Umbilical cord (tissue), 2 donors: Measurements from ENCODE around the gene CAPN5. TPM values are rescaled to one million over a fixed set of nuclear protein-coding genes. Genes with fewer than 3 reads are reported as not detected.

Experiments used
- DNase-seq: peaks from one replicate; pipeline ENCODE4 v3.0.0-alpha.2; 2015; ENCODE audit warnings: low spot score
- total RNA-seq: library from RNA; depleted of rRNA; stranded (reverse); fragments of >200 nt; gene quantifications from one replicate; pipeline ENCODE4 v1.2.3, GENCODE V29; 2014; ENCODE audit warnings: low replicate concordance; ENCODE audit not compliant: insufficient read depth

CAPN5 gene
- total RNA-seq, 1 donor from 2014 or later: 2.4 TPM

DNA sequence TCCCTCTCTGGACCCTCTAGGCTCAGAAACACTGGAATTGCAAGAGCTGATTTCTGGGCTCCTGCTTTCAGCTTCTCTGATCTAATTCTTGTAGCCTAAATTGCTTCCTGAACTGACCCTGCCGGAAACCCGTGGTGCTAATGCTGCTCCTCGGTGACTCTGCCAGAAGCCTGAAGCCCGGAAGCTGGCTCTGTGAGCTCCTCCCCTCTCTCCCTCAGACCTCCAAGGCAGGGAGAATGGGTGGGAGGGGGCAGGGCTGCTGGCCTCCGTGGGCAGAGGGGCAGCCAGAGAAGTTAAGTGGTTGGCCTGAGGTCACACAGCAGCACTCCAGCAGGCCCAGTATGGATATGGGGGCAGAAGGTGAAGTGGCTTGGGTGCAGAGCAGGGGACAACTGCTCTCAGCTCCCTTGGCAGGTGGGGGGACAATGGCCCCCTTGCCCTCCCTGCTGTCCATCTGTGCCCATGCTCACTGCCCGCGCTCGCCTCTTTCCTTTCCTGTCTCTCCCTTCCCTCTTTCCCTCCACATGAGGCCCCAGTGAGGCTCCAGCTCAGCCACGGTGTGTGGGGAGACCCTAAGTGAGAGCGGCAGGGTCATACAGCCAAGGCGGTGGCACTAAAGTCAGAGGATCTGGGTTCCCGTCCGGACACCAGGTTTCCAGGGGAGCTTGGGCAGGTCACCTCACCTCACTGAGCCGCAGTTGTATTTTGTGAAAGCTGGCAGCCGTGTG is 16.2 kb downstream of the CAPN5 start:
- no peak for DNase-seq

DNA sequence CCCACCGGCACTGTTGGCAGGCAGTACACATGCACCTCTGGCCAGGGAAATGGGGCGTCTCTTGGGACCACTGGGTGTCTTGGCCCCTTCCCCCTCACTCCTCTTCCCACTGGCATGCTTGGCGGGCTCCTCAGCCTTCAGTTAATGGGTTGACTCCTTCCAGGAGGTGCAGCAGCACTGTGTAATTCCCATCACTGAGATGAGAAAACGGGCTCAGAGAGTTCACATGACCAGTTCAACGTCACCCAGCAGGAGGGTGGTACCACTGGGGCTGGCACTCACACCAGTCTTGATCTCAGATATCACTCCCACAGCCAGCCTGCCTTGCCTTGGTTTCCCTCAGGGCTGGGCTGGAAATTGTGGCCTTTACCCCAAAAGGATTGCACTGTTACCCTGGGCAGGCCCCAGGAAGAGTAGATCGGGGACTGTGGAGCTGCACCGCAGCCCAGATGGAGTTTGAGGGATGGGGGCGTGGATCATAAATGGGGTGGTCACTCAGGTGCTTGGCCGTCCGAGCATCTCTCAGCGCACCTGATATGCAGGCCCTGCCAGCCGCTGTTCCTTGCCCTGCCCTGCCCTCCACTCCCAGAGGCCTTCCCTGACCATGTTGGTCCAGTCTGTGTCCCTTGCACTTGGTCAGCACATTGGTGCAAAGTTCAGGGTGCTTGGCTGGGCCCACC is 16.9 kb downstream of the CAPN5 start:
- no peak for DNase-seq

DNA sequence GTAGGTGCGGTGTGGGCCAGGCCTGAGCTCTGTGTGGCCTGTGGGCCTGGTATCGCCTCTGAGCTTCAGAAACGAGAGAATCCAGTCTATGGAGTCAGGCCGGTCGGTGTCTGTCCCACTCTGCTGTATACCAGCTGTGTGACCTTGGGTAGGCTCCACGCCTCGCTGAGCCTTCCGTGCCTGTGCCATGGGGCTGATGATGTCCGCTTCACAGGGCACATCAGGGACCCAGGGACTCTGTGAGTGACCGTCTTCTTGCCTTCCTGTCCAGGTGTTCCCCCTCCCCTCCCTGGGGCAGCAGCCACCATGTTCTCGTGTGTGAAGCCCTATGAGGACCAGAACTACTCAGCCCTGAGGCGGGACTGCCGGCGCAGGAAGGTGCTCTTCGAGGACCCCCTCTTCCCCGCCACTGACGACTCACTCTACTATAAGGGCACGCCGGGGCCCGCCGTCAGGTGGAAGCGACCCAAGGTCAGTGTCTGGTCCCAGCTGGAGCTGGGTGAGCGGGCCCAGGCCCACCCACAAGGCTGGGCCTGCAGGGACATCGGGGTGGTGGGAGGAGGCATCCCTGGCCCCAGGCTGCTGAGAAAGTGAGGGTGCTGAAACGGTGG is 17.9 kb downstream of the CAPN5 start:
- no peak for DNase-seq

DNA sequence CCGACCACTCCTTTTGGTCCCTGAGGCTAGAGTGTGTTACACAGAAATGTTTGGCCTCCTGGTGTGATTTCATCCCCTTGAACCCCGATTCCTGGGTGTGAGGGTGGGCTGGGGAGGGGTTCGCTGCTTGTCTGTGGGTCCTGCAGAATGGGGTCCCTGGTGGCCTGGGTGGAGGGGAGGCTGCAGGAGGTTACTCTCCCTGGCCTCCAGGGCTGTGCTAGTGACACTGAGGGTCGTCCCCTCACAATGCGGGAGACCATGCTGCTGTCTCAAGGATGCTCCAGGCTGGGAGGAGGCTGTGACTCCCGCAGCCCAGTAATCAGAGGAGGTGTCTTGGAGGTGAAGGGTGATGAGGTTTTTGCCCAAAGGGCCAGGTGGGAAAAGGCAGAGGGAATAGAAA is 18.9 kb downstream of the CAPN5 start:
- no peak for DNase-seq

DNA sequence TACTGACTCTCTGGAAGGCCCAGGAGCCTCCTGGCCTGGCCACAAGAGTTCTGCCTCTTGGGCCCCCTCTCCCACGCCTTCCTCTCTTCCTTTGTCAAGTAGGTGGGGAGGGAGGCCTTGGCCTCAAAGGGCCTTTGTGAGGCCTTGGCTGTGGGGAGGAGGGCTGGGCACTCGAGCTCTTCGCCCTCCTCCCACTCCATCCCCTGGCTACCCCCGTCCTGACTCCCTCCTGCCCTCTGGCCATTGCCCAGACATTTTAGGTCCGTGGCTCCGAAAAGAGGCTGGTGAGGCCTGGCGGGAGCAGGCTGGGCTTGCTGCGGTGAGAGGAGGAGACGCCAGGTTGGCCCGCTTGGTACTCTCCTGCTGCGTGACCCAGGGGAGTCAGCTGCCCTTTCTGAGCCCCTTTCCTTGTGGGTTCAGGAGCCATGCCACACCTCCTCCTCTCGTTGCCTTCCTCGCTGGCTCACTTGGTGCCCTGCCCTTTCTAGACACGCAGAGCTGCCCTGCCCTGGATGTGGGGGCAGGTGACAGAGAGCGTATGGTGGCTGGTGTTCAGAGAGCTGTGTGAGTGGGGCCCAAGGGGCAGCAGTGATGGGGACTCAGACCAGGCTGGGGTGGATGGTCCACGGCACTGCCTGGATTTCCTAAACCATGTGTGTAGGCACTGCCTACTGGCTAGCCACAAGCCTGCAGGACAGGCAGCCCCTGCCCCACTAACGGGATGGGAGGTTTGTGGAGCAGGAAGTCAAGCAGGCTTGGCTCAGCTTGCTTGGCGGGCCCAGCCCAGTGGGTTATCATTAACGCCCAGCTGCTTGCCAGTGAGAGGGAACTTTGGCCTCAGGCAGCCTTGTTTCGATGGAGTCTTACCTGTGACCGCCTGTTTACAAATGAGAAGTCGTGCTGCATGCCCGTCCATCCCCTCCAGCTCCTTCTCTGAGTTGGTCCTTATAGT is 20.0 kb downstream of the CAPN5 start:
- no peak for DNase-seq

DNA sequence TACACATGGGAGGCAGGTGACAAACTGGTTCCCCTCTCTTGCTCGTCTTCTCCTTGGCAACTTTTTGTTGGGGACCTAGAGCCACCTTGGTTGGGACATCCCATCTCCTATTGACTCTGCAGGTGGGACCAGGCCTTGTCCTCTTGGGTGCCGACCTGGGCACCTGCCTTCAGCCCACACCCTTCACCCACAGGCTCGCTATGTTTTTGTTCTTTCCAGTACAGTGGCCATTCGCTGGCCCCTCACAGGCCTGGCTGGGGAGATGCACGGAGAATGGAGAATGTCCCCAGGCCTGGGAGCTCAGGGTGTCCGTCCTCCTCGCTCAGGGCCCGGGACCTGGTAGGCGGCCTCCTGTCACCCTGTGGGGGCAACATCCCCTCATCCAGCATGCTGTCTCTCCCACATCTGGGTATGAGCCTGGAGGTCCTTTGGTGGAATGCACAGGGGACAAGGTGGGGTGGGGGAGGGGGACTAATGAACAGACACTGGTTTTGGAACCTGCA is 21.0 kb downstream of the CAPN5 start:
- no peak for DNase-seq

DNA sequence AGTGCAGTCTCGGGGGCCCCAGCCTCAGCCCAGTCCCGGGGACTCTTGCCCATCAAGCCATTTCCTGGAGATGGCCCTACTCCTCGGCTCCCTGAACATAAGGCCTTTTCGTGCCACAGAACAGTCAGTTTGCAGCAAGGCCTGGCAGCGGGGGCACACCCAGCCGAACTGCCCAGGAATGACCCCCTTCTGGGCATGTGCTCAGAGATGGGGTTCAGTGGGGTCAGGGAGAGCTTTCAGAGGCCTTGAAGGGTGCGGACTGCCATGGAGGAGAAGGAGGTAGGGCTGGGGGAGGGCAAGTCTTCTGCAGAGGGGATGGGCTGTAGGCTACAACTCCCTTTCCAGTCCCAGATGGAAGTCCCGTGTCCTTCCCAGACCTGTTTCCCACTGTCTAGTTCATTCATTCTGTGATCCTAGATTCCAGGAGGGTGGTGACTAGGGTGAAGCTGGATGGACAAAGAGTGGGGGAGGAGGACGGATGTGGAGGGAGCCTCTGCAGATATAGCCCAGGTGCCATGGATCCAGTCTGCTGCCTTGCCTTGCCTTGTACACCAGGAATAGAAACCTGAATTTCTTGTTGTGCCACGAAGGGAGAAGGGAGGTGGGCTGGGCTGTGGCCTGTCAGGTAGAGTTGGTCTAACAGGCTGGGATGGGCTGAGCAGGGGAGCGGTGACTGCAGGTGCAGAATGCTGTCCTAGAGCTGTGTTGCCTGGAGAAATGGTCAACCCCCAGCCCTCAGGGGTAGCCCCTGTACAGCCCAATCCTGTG is 21.6 kb downstream of the CAPN5 start:
- DNase-seq: peak; percentile 67

DNA sequence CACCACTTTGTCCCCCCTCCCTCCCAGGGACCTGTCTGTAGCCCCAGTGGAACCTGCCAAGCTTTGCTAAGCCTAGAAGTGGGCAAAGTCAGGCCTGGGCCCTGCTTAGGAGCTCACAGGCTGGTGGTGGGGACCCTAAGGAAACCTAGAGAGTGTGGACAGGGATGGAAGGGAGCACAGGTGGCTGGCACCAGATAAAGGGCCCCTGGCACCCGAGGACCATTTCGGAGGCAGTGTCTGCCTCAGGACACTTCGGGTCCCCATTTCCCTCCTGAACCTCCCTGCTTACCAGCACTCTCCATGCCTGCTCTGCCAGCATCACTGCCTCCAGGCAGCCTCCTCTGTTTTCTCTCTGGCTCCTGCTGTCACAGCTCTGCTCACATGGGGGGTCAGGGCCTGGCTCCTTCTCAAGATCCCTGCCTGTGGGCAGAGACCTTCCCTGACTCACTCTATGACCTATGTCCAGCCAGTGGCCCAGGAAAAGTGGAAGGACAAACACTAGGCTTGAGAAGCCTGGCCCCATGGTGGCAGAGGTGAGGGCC is 22.3 kb downstream of the CAPN5 start:
- DNase-seq: no peak

DNA sequence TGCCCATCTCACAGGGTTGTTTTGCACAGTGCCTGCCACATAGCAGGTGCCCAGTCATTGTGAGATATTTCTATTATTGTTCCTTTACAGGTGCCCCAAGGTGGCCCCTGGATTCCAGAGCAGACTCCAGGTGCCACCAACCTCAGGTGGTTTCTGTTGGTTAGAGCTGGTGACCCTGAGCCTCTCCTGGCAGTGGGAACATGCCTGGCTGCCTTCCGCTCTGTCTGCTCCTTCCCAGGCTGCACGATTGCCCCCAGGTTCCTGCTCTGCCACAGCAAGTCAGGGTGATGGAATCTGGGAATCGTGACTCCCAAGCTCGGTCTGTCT is 23.2 kb downstream of the CAPN5 start:
- no peak for DNase-seq

DNA sequence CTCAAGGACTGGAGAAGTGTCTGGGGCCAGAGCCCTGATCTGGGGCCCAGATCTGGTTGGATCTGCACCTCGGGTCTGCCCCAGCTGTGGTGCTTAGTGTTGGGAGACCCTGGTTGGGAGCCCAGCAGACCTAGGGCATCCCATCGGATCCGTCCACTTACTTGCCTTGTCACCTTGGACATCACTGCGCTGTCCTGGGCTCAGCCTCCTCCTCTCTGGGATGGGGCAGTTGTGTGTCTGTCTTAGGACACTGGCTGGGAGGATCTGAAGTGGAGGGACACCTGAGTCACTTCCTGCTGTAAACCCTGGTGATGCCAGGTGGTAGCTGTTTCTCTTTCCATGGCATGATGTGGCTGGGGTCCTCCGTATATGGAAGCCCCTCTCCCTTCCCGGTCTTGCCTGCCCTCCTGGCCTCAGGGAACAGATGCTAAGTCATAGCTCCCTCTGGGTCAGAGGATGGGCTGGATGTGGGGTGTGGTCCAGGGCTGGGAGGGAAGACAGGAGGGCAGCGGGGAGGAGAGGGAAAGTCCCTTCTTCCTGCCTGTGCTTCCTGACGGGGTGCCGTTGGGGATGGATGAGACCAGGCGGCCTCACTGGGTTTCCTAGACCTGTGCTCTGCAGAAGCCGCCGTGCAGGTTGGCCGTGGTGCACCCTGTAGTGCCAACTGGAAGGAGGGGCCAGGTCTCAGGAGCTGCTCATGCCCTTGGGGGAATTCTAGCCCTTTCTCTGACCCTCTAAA is 23.8 kb downstream of the CAPN5 start:
- no peak for DNase-seq

DNA sequence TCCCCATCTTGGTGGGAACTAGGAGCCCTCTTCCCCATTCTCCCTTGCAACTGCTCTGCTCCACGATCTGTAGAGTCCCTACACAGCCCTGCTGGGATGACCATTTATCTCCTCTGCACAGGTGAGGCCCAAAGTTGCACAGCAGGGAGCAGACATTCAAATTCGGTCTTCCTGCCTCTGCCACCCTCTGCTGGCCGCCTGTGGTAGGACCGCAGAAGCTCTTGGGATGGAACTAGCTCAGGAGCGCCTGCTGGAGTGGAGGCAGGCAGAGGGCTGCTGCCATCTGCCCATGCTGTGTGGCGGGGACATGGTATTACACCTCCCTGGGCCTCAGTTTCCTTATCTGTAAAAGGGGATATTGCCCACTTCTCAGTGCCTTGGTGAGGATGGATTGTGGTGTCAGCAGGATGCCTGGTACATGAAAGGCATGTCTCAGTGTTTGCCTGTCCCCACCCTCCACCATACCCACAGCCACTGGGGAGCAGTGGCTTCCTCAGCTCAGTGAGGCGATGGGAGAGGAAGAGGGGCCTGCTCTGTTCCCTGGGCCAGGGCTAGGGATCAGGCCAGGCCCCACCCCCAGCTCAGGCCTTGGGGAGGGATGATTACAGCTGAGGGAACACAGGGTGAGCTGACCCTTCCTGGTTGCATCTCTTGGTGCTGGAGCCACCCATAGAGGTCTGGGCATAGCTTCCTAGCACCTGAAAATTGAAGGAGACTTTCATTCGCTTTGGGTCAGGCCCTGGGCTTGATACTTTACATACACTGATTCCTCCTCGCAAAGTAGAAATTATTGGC is 24.6 kb downstream of the CAPN5 start:
- DNase-seq: peak; percentile 72

DNA sequence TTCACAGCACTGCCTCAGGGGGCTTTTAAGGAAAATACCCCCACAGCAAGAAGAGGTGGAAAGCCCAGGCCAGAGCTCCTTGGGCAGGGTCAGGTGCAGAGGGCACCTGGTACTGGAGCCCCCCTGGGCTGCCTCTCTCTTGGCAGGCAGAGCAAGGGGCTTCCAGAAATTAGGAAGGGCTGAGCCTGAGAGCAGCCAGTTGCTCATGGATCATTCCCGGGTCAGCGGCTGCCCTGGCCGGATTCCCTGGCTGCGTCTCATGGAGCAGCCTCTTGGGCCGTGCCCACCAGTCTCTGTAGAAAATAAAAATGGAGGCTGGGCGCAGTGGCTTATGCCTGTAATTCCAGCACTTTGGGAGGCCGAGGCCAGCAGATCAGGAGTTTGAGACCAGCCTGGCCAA is 25.6 kb downstream of the CAPN5 start:
- no peak for DNase-seq

DNA sequence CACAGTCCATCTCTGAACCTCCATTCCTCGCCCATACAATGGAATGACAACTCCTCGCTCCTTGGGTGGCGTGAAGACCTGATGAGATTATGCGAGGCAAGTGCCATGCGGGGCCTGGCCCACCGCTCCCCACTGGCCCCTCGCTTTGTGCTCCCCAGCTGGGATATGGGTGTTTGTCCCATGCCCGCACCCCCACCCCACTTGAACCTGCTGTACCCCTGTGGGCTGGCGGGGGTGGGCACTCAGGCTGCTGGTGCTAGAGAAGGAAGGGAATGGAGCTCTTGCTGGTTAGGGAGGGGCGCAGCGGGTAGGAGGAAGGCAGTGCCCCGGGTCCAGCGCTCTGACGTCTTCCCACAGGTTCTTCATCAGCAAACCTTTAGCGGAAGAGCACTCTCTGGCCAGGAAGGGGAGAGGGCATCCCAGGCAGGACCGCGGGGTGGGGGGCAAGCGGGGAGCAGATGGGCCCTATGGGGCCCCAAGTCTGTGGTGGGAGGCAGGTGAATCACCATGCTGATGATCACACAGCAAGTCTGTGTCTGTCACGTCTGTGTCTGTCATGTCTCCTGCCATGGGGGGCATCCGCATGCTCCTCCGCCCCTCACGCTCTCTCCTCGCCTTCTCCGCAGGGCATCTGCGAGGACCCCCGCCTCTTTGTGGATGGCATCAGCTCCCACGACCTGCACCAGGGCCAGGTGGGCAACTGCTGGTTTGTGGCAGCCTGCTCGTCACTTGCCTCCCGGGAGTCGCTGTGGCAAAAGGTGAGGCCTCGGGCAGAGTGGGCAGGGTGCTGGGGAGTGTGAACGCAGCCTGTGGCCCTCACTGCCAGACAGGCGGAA is 26.5 kb downstream of the CAPN5 start:
- DNase-seq: no peak

DNA sequence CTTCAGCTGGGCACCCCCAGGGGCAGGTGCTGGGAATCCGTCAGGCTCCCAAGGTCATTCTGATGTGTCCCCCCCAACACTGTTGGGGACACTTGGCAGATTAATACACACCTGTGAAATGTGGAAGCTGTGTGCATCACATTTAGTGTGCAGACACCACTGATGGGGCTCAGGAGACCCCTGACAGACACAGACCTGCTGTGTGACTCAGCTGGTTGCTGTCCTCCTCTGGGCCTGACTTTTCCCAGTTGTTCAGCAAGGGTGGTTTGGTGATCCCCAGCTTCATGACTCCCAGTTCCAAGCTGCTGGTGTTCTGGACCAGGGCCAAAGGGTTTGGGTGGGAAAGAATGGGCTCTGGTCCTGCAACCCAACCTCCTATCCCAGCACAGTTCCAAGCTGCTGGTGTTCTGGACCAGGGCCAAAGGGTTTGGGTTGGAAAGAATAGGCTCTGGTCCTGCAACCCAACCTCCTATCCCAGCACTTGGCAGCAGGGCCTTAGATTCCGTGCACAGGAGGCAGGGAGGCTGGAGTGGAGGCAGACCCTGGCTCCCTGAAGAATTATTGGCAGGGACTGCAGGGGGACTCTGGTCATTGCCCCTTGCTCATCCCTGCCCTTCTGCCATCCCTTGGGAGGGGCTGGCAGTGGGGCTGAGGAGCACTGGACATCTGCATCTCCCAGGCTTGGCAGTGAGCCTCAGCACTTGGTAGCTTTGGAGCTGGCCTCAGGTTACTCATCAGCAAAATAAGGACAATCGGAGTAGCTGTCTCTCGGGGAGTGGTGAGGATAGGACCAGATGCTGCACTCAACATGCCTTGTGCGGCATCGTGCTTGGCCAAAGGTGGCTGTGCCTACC is 27.4 kb downstream of the CAPN5 start:
- no peak for DNase-seq

DNA sequence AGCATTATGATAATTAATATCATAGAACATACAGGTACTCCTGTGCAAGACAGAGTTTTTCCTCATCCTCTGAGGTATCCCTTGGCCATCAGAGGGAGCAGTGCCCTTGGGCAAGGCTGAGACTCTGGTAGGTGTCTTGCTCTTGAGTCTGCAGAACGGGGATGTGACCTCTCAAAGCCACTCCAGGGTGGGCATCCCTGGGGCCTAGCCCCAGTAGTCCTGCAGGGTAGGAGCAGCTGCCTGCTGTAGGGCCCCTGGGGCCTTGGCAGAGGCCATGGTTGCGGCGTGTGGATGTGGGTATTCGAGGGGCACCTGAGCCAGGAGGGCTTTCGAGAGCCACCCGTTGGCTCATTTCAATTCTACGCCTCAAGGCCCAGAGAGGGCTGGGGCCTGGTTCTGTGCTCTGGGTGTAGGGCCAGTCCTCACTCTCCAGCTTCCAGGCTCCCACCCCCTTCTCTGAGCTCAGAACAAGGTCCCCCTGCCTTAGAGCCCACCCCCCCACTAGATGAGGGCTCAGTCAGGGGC is 28.1 kb downstream of the CAPN5 start:
- DNase-seq: no peak

DNA sequence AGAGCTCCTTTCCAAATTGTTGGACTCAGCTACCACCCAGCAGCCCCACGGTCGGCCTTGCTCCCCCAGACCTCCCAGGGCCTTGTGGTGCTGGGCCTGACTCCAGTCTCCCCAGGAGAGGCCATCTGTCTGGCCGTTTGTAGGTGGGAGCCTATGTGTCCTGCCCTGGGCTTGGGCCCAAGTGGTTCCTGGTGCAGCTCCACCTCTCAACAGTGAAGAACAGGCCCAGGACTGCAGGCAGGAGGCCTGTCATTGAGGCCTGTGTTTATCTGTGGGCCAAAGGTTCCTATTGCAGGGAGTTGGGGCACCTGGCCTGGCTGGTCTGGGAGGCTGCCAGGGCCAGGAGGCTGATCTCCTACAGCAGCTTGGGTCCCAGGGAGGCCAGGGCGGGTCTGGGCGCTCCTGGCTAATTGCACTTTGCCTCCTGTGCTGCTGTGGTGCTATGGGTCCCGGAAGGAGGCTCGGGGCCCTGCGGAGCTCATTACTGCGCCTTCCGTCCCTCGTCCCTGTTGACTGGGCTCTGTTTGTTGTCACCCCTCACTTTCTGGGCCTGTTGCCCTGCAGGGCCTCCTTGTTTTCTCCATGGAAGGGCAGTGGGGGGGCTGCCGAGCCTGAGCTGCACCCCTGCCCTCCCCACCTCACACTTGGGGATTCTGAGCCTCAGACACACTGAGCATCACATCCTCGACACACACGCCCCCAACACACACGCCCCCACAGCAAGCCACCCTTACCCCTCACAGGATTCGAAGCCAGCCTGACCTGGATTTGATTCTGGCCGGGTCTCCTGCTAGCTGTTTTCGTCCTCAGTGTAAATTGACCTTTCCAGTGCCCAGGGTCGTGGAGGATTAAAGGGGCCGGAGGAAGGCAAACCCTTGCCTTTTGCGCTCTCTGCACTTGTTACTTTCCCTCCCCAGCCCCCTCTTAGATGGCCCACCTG is 29.1 kb downstream of the CAPN5 start:
- DNase-seq: no peak
